ENCODE results near the gene AFF3. TPM values are rescaled to one million over a fixed set of nuclear protein-coding genes. Genes with fewer than 3 reads are reported as not detected.

The AFF3 gene
- total RNA-seq, 1 experiment from 2014 or later: 0.22 TPM

DNA sequence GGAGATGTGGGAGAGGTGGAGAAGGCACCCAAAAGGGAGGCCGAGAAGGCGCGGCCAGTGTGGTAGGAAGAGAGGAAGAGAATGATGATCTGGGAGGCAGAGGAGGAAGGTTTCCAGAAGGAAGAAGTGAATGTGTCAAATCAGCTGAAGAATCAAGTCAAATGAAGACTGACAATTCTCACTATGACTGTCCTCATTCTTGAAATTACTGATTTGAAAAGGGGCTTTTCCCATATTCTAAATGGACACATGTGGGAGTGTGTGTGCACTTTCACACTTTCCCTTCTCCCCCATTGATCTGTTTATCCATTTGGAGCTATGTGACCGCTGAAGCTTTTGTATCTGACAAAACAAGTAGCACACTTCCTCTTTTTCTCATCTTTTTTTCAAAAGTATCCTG, 6.1 kb downstream of the AFF3 start:
- H3K23me2 ChIP-seq (ENCODE audit: insufficient read length, low read depth, low read length, poor library complexity, severe bottlenecking): no peaks in the 10 kb centered on the region
- no peak overlapping the region for H2BK120ac ChIP-seq (ENCODE audit: low read depth, low read length, poor library complexity, severe bottlenecking)
- H3K79me1 ChIP-seq (ENCODE audit: insufficient read depth, low read depth, low read length, poor library complexity, severe bottlenecking): no peaks in the 10 kb centered on the region
- no peak overlapping the region for H2BK15ac ChIP-seq (ENCODE audit: low read depth, low read length)
- H3K27ac ChIP-seq (ENCODE audit: insufficient read length, low read depth, low read length): no peak overlapping the region
- H3K56ac ChIP-seq (ENCODE audit: insufficient read length, low read depth, low read length): no peak overlapping the region
- no peak overlapping the region for H3K4ac ChIP-seq (ENCODE audit: low read depth, low read length)
- H3K79me2 ChIP-seq (ENCODE audit: insufficient read depth, low read length): no peaks in the 10 kb centered on the region
- no peak overlapping the region for H3K23ac ChIP-seq (ENCODE audit: insufficient read length, low read depth, low read length)
- H3K4me1 ChIP-seq (ENCODE audit: insufficient read depth, low read length): no peaks in the 10 kb centered on the region
- no peak overlapping the region for H3K18ac ChIP-seq (ENCODE audit: insufficient read length, low read depth, low read length)
- Mint-ChIP-seq H3K36me3 (ENCODE audit: insufficient read depth in 1 of 3, low read depth in 3 of 3) (no peaks in the 10 kb centered on the region), H3K4me1 (no peaks in the 10 kb centered on the region), H3K4me3 (no peak overlapping the region), H3K27ac (no peak overlapping the region), H3K27me3 (ENCODE audit: low read depth) (peaks cover 52% of the 10 kb centered on the region), H3K9me3 (no peaks in the 10 kb centered on the region)
- no peak overlapping the region for H2BK12ac ChIP-seq (ENCODE audit: insufficient read length, low read depth, low read length)
- H3K9ac ChIP-seq (ENCODE audit: extremely low read depth, insufficient read length, low read length): no peak overlapping the region
- H3K14ac ChIP-seq (ENCODE audit: insufficient read depth, low read length): no peak overlapping the region
- H4K91ac ChIP-seq (ENCODE audit: insufficient read length, low read depth, low read length): no peak overlapping the region
- no peak overlapping the region for H2AK5ac ChIP-seq (ENCODE audit: insufficient read length, low read length)
- H2BK5ac ChIP-seq (ENCODE audit: insufficient read length, low read length): no peak overlapping the region
- no peak overlapping the region for H3K4me2 ChIP-seq (ENCODE audit: insufficient read depth, insufficient read length, low read length)
- no CpG with 5 or more reads among the region's 4 CpGs for WGBS (ENCODE audit: extremely low coverage, insufficient read length, low lambda C conversion rate)
- H3K27me3 ChIP-seq (ENCODE audit: insufficient read depth, low read length): no peaks in the 10 kb centered on the region
- H4K5ac ChIP-seq (ENCODE audit: insufficient read length, low read depth, low read length): no peak overlapping the region
- TF ChIP-seq, protein P1, sequence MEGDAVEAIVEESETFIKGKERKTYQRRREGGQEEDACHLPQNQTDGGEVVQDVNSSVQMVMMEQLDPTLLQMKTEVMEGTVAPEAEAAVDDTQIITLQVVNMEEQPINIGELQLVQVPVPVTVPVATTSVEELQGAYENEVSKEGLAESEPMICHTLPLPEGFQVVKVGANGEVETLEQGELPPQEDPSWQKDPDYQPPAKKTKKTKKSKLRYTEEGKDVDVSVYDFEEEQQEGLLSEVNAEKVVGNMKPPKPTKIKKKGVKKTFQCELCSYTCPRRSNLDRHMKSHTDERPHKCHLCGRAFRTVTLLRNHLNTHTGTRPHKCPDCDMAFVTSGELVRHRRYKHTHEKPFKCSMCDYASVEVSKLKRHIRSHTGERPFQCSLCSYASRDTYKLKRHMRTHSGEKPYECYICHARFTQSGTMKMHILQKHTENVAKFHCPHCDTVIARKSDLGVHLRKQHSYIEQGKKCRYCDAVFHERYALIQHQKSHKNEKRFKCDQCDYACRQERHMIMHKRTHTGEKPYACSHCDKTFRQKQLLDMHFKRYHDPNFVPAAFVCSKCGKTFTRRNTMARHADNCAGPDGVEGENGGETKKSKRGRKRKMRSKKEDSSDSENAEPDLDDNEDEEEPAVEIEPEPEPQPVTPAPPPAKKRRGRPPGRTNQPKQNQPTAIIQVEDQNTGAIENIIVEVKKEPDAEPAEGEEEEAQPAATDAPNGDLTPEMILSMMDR (conservative IDR thresholded peaks at IDR 0.05): no peak
- no peak overlapping the region for H2BK20ac ChIP-seq (ENCODE audit: low read depth, low read length, poor library complexity, severe bottlenecking)
- H2AFZ ChIP-seq (ENCODE audit: low read length): no peak overlapping the region
- DNase-seq: no peak
- no peak overlapping the region for H4K8ac ChIP-seq (replicated peaks; ENCODE audit: insufficient read length, low read depth, low read length)
- no peaks in the 10 kb centered on the region for H4K20me1 ChIP-seq (ENCODE audit: control insufficient read depth, insufficient read depth, insufficient read length)
- no peak overlapping the region for H3T11ph ChIP-seq (ENCODE audit: low read length)
- no peaks in the 10 kb centered on the region for H3K9me3 ChIP-seq (ENCODE audit: control insufficient read depth, low read depth, low read length)
